ENCODE data around the gene PRMT2.
"Not testable (repeated sequence)": the region's sequence is repeated elsewhere in the genome, so short reads cannot be mapped to it uniquely, and the experiment has no call there.

PRMT2 gene

DNA sequence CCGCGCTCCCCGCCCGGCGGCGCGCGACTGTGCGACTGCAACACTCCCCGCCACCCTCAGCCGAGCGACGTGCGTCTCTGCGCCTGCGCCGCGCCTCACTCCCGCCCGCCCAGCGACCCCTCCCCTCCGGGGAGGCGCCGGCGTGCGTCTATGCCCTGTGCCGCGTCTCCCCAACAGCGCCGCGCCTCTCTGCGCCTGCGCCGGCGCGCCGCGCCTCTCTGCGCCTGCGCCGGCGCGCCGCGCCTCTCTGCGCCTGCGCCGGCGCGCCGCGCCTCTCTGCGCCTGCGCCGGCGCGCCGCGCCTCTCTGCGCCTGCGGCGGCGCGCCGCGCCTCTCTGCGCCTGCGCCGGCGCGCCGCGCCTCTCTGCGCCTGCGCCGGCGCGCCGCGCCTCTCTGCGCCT is 63.2 kb downstream of the PRMT2 start:
- H3K9ac ChIP-seq (ENCODE audit: low read depth, low read length); H3K27me3 ChIP-seq (ENCODE audit: control insufficient read depth, insufficient read depth, low read length); H3K9me3 ChIP-seq (replicated peaks; ENCODE audit: low read length); H3K4me3 ChIP-seq (ENCODE audit: low read length); H3K36me3 ChIP-seq (ENCODE audit: insufficient read depth, low read length); H3K4me2 ChIP-seq (ENCODE audit: low read length); H3K4me1 ChIP-seq (ENCODE audit: control insufficient read depth, insufficient read depth, low read length): not testable (repeated sequence)

DNA sequence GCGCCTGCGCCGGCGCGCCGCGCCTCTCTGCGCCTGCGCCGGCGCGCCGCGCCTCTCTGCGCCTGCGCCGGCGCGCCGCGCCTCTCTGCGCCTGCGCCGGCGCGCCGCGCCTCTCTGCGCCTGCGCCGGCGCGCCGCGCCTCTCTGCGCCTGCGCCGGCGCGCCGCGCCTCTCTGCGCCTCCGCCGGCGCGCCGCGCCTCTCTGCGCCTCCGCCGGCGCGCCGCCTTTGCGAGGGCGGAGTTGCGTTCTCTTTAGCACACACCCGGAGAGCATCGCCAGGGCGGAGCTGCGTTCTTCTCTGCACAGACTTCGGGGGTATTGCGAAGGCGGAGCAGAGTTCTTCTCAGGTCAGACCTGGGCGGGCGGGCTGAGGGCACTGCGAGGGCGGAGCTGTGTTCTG is 63.6 kb downstream of the PRMT2 start:
- not testable (repeated sequence) for H3K4me1 ChIP-seq (ENCODE audit: control insufficient read depth, insufficient read depth, low read length); H3K9me3 ChIP-seq (replicated peaks; ENCODE audit: low read length); H3K27me3 ChIP-seq (ENCODE audit: control insufficient read depth, insufficient read depth, low read length); H3K4me3 ChIP-seq (ENCODE audit: low read length); H3K4me2 ChIP-seq (ENCODE audit: low read length); H3K9ac ChIP-seq (ENCODE audit: low read depth, low read length); H3K36me3 ChIP-seq (ENCODE audit: insufficient read depth, low read length)

All from skeletal muscle satellite cell (primary cell).